NT2/D1 (cell line): Measurements from ENCODE around the gene KBTBD13.
"Not testable (repeated sequence)": the region's sequence is repeated elsewhere in the genome, so short reads cannot be mapped to it uniquely, and the experiment has no call there.

Experiments used
- SUZ12 ChIP-seq: IDR thresholded peaks from 2 replicates; pipeline ENCODE4 v1.6.1; 2011; ENCODE audit not compliant: insufficient read length, insufficient read depth; ENCODE audit errors: extremely low read depth
- YY1 ChIP-seq: IDR thresholded peaks from 2 replicates; pipeline ENCODE4 v1.6.1; 2011; ENCODE audit not compliant: insufficient read length, insufficient read depth
- ZNF274 ChIP-seq: IDR thresholded peaks from 2 replicates; pipeline ENCODE4 v1.6.1; 2011; ENCODE audit warnings: mild to moderate bottlenecking, low read depth, low read length

DNA sequence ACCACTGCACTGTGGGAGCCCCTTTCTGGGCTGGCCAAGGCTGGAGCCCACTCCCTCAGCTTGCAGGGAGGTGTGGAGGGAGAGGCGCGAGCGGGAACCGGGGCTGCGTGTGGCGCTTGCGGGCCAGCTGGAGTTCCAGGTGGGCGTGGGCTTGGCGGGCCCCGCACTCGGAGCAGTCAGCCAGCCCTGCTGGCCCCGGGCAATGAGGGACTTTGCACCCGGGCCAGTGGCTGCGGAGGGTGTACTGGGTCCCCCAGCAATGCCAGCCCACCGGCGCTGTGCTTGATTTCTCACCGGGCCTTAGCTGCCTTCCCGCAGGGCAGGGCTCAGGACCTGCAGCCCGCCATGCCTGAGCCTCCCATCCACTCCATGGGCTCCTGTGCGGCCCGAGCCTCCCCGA, 1.6 kb upstream of the KBTBD13 start:
- TF ChIP-seq ZNF274, YY1, SUZ12: not testable (repeated sequence)
